Glutamatergic neuron (in vitro differentiated cells): ENCODE data around the gene IRAG1. TPM values are rescaled to one million over a fixed set of nuclear protein-coding genes. Genes with fewer than 3 reads are reported as not detected.

ENCODE experiments used
- DNase-seq: peaks from one replicate; pipeline ENCODE4 v3.0.0; 2022
- H3K27ac Mint-ChIP-seq: one replicate; pipeline ENCODE4 v1.8.0; 2020; ENCODE audit warnings: mild to moderate bottlenecking, mixed read lengths, inconsistent platforms; ENCODE audit not compliant: unreplicated experiment
- H3K27me3 Mint-ChIP-seq: one replicate; pipeline ENCODE4 v1.8.0; 2020; ENCODE audit warnings: mild to moderate bottlenecking, moderate library complexity, mixed read lengths, inconsistent platforms; ENCODE audit not compliant: unreplicated experiment
- H3K36me3 Mint-ChIP-seq: one replicate; pipeline ENCODE4 v1.8.0; 2020; ENCODE audit warnings: mild to moderate bottlenecking, mixed read lengths, inconsistent platforms; ENCODE audit not compliant: unreplicated experiment
- H3K4me1 Mint-ChIP-seq: one replicate; pipeline ENCODE4 v1.8.0; 2020; ENCODE audit warnings: mild to moderate bottlenecking, low read depth, mixed read lengths, inconsistent platforms; ENCODE audit not compliant: unreplicated experiment
- H3K4me3 Mint-ChIP-seq: one replicate; pipeline ENCODE4 v1.8.0; 2020; ENCODE audit warnings: mild to moderate bottlenecking, mixed read lengths, inconsistent platforms; ENCODE audit not compliant: unreplicated experiment
- H3K9me3 Mint-ChIP-seq: one replicate; pipeline ENCODE4 v1.8.0; 2020; ENCODE audit warnings: mild to moderate bottlenecking, moderate library complexity, mixed read lengths, inconsistent platforms; ENCODE audit not compliant: unreplicated experiment
- CTCF ChIP-seq: fragments of 200-600 bp; sonication (generic); IDR thresholded peaks from one replicate; pipeline ENCODE4 v1.5.0; 2021; ENCODE audit not compliant: partially characterized antibody, unreplicated experiment
- total RNA-seq: library from RNA; stranded (reverse); fragmentation: NEBNext Ultra II Directional; extraction: Animal tissue kit (Norgen Biotek cat#: 25700); gene quantifications from one replicate; pipeline ENCODE4 v1.2.1, GENCODE V29; 2021; ENCODE audit not compliant: unreplicated experiment

The IRAG1 gene
- total RNA-seq, 1 donor from 2014 or later: 4.2 TPM

GRCh38 chr11:10730151-10730550 lies 36.6 kb upstream of the IRAG1 start:
- peaks cover 2% of the 10 kb centered on the region for H3K27me3 Mint-ChIP-seq
- peak overlapping the region; percentile 46 for H3K4me3 Mint-ChIP-seq
- no peak for TF ChIP-seq CTCF

GRCh38 chr11:10728789-10729472 lies 35.4 kb upstream of the IRAG1 start:
- Mint-ChIP-seq H3K27ac (no peak overlapping the region), H3K36me3 (no peaks in the 10 kb centered on the region), H3K9me3 (no peaks in the 10 kb centered on the region), H3K4me3 (peak overlapping the region; percentile 82), H3K27me3 (peaks cover 2% of the 10 kb centered on the region), H3K4me1 (no peaks in the 10 kb centered on the region)
- no peak for TF ChIP-seq CTCF
- peak; percentile 61 for DNase-seq

More at GRCh38 chr11:10730151-10730550, 36.6 kb upstream of the IRAG1 start:
- no peaks in the 10 kb centered on the region for H3K36me3 Mint-ChIP-seq
- H3K4me1 Mint-ChIP-seq: no peaks in the 10 kb centered on the region
- H3K27ac Mint-ChIP-seq: no peak overlapping the region
- no peaks in the 10 kb centered on the region for H3K9me3 Mint-ChIP-seq
- no peak for DNase-seq

GRCh38 chr11:10728154-10728553 lies 34.6 kb upstream of the IRAG1 start:
- H3K4me3 Mint-ChIP-seq: peak overlapping the region; percentile 58
- H3K27ac Mint-ChIP-seq: no peak overlapping the region
- no peak for DNase-seq
- H3K9me3 Mint-ChIP-seq: no peaks in the 10 kb centered on the region
- no peaks in the 10 kb centered on the region for H3K4me1 Mint-ChIP-seq
- H3K36me3 Mint-ChIP-seq: no peaks in the 10 kb centered on the region
- no peak for TF ChIP-seq CTCF
- peaks cover 2% of the 10 kb centered on the region for H3K27me3 Mint-ChIP-seq

- Mint-ChIP-seq H3K36me3 (no peaks in the 10 kb centered on the region), H3K9me3 (no peaks in the 10 kb centered on the region), H3K27me3 (peaks cover 2% of the 10 kb centered on the region), H3K4me3 (no peak overlapping the region), H3K4me1 (no peaks in the 10 kb centered on the region), H3K27ac (no peak overlapping the region)
- no peak for DNase-seq
- TF ChIP-seq CTCF: no peak
Observed at GRCh38 chr11:10727146-10727851, 33.7 kb upstream of the IRAG1 start.

- TF ChIP-seq CTCF: no peak
- Mint-ChIP-seq H3K36me3 (no peaks in the 10 kb centered on the region), H3K9me3 (no peaks in the 10 kb centered on the region), H3K4me1 (no peaks in the 10 kb centered on the region), H3K27me3 (no peaks in the 10 kb centered on the region), H3K4me3 (no peak overlapping the region), H3K27ac (no peak overlapping the region)
- DNase-seq: no peak
Observed at GRCh38 chr11:10725907-10726253, 32.3 kb upstream of the IRAG1 start.
